ENCODE data around the gene KLHL29.

The KLHL29 gene

DNA sequence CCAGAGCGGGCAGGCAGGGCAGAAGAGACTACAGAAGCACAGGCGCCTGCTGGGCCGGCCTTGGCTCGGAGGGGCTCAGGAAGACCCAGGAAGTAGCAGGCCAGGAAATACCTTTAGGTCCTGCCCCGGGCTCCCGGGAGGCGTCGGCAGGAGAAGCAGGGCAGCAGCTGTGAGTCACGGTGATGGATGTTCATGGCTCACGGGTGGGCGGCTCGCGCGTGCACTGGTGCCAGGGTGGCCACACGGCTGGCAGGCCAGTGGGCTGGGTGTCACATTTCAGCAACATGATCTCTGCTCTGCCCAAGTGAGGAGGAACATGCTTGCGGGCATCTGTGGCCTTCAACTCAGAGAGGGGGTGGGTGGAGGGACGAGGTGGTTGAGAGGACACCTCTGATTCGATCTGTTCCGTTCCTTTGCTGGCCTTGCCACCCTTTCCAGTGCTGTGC is 139.3 kb downstream of the KLHL29 start:
- ATAC-seq (ENCODE audit: insufficient read depth, low read depth) (no peak), DNase-seq (no peak)
- H3K9me3 ChIP-seq (ENCODE audit: insufficient read depth, low read length, severe bottlenecking): no peaks in the 10 kb centered on the region
- no peaks in the 10 kb centered on the region for H3K4me1 ChIP-seq (ENCODE audit: insufficient read depth, low read length)
- no peaks in the 10 kb centered on the region for H3K79me2 ChIP-seq (ENCODE audit: insufficient read depth, low read length)
- H3K27me3 ChIP-seq (ENCODE audit: insufficient read depth, low read length, poor library complexity): peaks cover 9% of the 10 kb centered on the region
- no peak for TF ChIP-seq EZH2 (IDR thresholded peaks at IDR 0.05; ENCODE audit: borderline replicate concordance, low read depth, low read length, severe bottlenecking)
- TF ChIP-seq, protein P1, sequence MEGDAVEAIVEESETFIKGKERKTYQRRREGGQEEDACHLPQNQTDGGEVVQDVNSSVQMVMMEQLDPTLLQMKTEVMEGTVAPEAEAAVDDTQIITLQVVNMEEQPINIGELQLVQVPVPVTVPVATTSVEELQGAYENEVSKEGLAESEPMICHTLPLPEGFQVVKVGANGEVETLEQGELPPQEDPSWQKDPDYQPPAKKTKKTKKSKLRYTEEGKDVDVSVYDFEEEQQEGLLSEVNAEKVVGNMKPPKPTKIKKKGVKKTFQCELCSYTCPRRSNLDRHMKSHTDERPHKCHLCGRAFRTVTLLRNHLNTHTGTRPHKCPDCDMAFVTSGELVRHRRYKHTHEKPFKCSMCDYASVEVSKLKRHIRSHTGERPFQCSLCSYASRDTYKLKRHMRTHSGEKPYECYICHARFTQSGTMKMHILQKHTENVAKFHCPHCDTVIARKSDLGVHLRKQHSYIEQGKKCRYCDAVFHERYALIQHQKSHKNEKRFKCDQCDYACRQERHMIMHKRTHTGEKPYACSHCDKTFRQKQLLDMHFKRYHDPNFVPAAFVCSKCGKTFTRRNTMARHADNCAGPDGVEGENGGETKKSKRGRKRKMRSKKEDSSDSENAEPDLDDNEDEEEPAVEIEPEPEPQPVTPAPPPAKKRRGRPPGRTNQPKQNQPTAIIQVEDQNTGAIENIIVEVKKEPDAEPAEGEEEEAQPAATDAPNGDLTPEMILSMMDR (IDR thresholded peaks at IDR 0.05; ENCODE audit: borderline replicate concordance, extremely low read depth, low read length, poor library complexity, severe bottlenecking): no peak
- no peaks in the 10 kb centered on the region for H3K36me3 ChIP-seq (ENCODE audit: insufficient read depth, low read length)
- peaks cover 50% of the 10 kb centered on the region for H4K20me1 ChIP-seq (ENCODE audit: insufficient read depth, low read length)
- H3K4me3 ChIP-seq (ENCODE audit: low read depth in 1 of 2, low read length in 2 of 2): no peak overlapping the region
- no peak overlapping the region for H3K4me2 ChIP-seq (ENCODE audit: insufficient read depth, low read length)
- H3K9ac ChIP-seq (ENCODE audit: low read depth, low read length): no peak overlapping the region
- H2AFZ ChIP-seq (ENCODE audit: low read depth, low read length): no peak overlapping the region
- no peak overlapping the region for H3K27ac ChIP-seq (ENCODE audit: low read length)

DNA sequence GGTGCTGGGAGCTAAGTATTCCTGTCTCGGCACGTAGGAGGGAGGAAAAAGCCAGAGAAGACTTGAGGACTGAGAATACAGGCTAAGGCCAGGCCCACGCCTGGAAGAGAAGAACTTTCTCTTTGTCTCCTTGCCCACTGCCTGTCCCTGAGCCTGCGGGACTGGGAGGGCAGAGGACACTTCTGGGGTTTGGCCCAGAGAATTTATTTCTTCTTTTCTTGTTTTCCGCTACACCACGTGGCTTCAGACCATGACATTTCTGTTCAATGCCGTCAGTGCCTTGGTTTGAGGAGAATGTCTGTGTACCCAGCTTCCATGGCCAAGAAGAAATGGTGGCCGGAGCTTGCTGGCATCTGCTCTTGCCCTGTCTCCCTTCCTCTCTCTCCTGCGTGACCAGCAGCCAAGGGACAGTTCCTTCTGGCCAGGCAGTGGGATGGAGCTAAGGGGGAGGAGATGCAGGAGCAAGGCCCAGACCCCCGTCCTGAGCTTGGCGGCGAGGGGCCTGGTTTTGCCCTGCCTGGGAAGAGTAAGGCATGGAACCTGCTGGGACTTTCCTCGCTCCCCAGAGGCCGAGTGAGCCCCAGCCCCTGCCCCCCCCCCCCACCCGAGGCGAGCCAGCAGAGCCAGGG is 140.3 kb downstream of the KLHL29 start:
- Histone ChIP-seq H2AFZ (ENCODE audit: low read depth, low read length) (no peak overlapping the region), H3K27me3 (ENCODE audit: insufficient read depth, low read length, poor library complexity) (peaks cover 5% of the 10 kb centered on the region), H3K4me1 (ENCODE audit: insufficient read depth, low read length) (no peaks in the 10 kb centered on the region), H3K79me2 (ENCODE audit: insufficient read depth, low read length) (no peaks in the 10 kb centered on the region), H3K4me3 (ENCODE audit: low read depth in 1 of 2, low read length in 2 of 2) (no peak overlapping the region), H4K20me1 (ENCODE audit: insufficient read depth, low read length) (peaks cover 57% of the 10 kb centered on the region), H3K9ac (ENCODE audit: low read depth, low read length) (no peak overlapping the region), H3K4me2 (ENCODE audit: insufficient read depth, low read length) (no peak overlapping the region), H3K36me3 (ENCODE audit: insufficient read depth, low read length) (no peaks in the 10 kb centered on the region), H3K9me3 (ENCODE audit: insufficient read depth, low read length, severe bottlenecking) (no peaks in the 10 kb centered on the region), H3K27ac (ENCODE audit: low read length) (no peak overlapping the region)
- no peak for TF ChIP-seq EZH2 (IDR thresholded peaks at IDR 0.05; ENCODE audit: borderline replicate concordance, low read depth, low read length, severe bottlenecking)
- TF ChIP-seq, protein P1 (IDR thresholded peaks at IDR 0.05; ENCODE audit: borderline replicate concordance, extremely low read depth, low read length, poor library complexity, severe bottlenecking): no peak
- ATAC-seq (ENCODE audit: insufficient read depth, low read depth): no peak
- DNase-seq: no peak

DNA sequence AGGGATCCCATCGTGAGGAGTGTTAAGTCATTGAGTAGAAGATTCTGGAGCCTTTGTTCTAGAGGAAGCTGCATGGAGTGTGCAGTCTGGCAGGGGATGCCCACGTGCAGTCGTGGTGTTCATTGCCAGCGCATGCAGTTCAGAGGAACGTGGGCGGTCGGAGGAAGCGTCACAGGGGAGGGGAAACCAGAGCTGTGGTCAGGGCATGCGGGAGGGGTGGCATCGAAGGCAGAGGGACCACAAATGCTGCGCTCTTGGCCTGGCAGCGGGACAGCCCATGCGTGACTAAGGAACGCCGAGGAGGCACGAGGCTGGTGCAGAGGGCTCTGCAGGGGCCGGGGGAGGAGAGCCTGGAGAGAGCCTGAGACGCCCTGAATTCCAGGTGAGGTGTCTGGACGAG is 141.1 kb downstream of the KLHL29 start:
- Histone ChIP-seq H3K36me3 (ENCODE audit: insufficient read depth, low read length) (no peaks in the 10 kb centered on the region), H3K79me2 (ENCODE audit: insufficient read depth, low read length) (no peaks in the 10 kb centered on the region), H3K4me1 (ENCODE audit: insufficient read depth, low read length) (peaks cover 4% of the 10 kb centered on the region; the same call in 1 of the 2 replicates), H3K4me3 (ENCODE audit: low read depth in 1 of 2, low read length in 2 of 2) (no peak overlapping the region), H3K27me3 (ENCODE audit: insufficient read depth, low read length, poor library complexity) (peaks cover 5% of the 10 kb centered on the region), H4K20me1 (ENCODE audit: insufficient read depth, low read length) (peaks cover 61% of the 10 kb centered on the region), H2AFZ (ENCODE audit: low read depth, low read length) (no peak overlapping the region), H3K9me3 (ENCODE audit: insufficient read depth, low read length, severe bottlenecking) (no peaks in the 10 kb centered on the region), H3K4me2 (ENCODE audit: insufficient read depth, low read length) (no peak overlapping the region), H3K9ac (ENCODE audit: low read depth, low read length) (no peak overlapping the region), H3K27ac (ENCODE audit: low read length) (no peak overlapping the region)
- ATAC-seq (ENCODE audit: insufficient read depth, low read depth): no peak
- TF ChIP-seq, protein P1 (IDR thresholded peaks at IDR 0.05; ENCODE audit: borderline replicate concordance, extremely low read depth, low read length, poor library complexity, severe bottlenecking): no peak
- TF ChIP-seq EZH2 (IDR thresholded peaks at IDR 0.05; ENCODE audit: borderline replicate concordance, low read depth, low read length, severe bottlenecking): no peak
- no peak for DNase-seq

Measured in DND-41 (cell line).